Measurements from ENCODE around the gene LNX2. TPM values are rescaled to one million over a fixed set of nuclear protein-coding genes. Genes with fewer than 3 reads are reported as not detected.

The LNX2 gene
- total and polyA plus RNA-seq, 2 donors (not counting 1 experiment from before 2014, with no cell fraction given) = 2.9 to 10.9 TPM

DNA sequence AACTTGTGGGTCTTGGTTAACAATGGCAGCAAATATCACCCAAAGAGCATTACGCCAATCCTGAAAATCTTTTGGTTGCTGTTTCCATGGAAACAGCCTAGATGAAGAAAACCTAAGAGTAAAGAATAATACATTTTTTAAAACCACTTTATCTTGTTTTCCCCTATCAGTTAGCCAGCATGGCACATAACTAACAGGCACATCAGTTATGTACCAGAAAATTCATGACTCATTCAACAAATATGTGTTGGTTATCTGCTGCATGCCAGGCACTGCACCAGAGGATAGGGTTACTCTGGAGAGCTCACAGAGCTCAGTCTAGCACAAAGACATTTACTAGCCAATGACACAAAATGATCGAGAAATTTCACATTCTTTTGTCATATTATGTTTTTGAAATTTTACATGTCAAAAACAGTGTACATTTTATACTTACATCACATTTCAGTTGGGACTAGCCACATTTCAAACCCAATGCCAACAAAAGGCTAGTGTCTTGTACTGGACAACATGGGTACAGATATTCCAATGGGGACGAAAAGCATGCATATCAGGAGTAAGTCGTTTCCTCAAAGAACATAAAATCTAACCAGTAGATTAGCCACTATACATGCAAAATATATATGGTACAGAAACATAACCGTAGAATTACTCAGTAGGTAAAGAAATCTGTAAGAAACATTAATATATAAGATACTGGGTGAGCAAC lies 20.3 kb downstream of the LNX2 start:
- no peak for DNase-seq
- Histone ChIP-seq H2AFZ (ENCODE audit: insufficient read depth, low read depth, low read length, poor library complexity, severe bottlenecking) (no peak overlapping the region), H3K36me3 (replicated peaks in 1 of 2; ENCODE audit: control extremely low read depth in 1 of 2, control insufficient read depth in 1 of 2, extremely low read depth in 1 of 2, insufficient read depth in 2 of 2, low read length in 1 of 2) (no peaks in the 10 kb centered on the region), H3K4me3 (ENCODE audit: control extremely low read depth in 1 of 5, extremely low read depth in 1 of 5, insufficient read depth in 1 of 5, low read depth in 2 of 5, low read length in 4 of 5) (no peak overlapping the region), H3K27ac (ENCODE audit: low read length in 2 of 2) (no peak overlapping the region), H3K4me2 (replicated peaks; ENCODE audit: low read depth, low read length, poor library complexity, severe bottlenecking) (no peak overlapping the region), H3K9ac (ENCODE audit: low read length) (no peak overlapping the region), H3K79me2 (ENCODE audit: control insufficient read depth, insufficient read depth, low read length) (peaks cover 35% of the 10 kb centered on the region), H3K4me1 (ENCODE audit: control insufficient read depth in 2 of 2, insufficient read depth in 2 of 2, low read length in 2 of 2) (peaks cover 9% of the 10 kb centered on the region in 2 donors), H3K27me3 (replicated peaks in 1 of 4; ENCODE audit: control extremely low read depth in 1 of 4, control insufficient read depth in 3 of 4, insufficient read depth in 4 of 4, low read length in 3 of 4) (no peaks in the 10 kb centered on the region), H3K9me3 (ENCODE audit: control extremely low read depth in 1 of 3, control insufficient read depth in 2 of 3, insufficient read depth in 1 of 3, low read length in 2 of 3) (peaks cover 0 to 4% (median 0%) of the 10 kb centered on the region in 3 donors), H4K20me1 (ENCODE audit: control insufficient read depth, insufficient read depth, low read length, poor library complexity, severe bottlenecking) (no peaks in the 10 kb centered on the region)
- intact Hi-C loops (cut with micrococcal nuclease) = no loop called here
- ATAC-seq (ENCODE audit: low read depth) = no peak
- WGBS (ENCODE audit: insufficient coverage) = 100% methylated on average over 1 of the region's 5 CpGs
- no peak overlapping the region for H3K27ac Mint-ChIP-seq
- peaks cover 13% of the 10 kb centered on the region for H3K4me1 Mint-ChIP-seq
- TF ChIP-seq EZH2 (IDR thresholded peaks at IDR 0.05; ENCODE audit: borderline replicate concordance, insufficient read depth, low read depth, low read length, poor library complexity, severe bottlenecking) = no peak
- TF ChIP-seq, protein P1, sequence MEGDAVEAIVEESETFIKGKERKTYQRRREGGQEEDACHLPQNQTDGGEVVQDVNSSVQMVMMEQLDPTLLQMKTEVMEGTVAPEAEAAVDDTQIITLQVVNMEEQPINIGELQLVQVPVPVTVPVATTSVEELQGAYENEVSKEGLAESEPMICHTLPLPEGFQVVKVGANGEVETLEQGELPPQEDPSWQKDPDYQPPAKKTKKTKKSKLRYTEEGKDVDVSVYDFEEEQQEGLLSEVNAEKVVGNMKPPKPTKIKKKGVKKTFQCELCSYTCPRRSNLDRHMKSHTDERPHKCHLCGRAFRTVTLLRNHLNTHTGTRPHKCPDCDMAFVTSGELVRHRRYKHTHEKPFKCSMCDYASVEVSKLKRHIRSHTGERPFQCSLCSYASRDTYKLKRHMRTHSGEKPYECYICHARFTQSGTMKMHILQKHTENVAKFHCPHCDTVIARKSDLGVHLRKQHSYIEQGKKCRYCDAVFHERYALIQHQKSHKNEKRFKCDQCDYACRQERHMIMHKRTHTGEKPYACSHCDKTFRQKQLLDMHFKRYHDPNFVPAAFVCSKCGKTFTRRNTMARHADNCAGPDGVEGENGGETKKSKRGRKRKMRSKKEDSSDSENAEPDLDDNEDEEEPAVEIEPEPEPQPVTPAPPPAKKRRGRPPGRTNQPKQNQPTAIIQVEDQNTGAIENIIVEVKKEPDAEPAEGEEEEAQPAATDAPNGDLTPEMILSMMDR (IDR thresholded peaks at IDR 0.05) = no peak
- no peaks in the 10 kb centered on the region for H3K27me3 Mint-ChIP-seq
- no peak overlapping the region for H3K4me3 Mint-ChIP-seq
- CTCF ChIA-PET = interaction anchor here (1.0 to 1.2 kb wide), 2 partner anchors 19 to 67 kb away, joined by 3 to 4 read pairs; no protein-coding TSS in a partner anchor
- POLR2A ChIA-PET = no interaction called here
- H3K9me3 Mint-ChIP-seq (ENCODE audit: insufficient read depth) = no peaks in the 10 kb centered on the region

DNA sequence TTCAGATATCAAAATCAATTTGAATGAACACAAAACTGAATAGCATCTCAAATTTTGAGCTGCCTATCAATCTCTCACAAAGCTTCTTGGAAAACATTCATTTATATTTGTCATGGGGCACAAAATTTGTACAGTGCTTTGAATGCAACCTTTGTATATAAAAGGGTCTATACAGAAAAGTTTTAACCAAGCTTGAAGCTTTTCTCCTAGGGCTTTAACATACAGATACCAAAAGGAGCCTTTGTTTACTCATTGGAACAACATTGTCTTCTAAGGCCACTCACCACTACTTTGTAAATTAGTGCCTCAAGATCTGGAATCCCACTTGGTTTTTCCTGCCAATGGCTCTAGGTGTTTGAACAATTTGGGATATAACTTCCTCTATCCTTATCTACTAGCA lies 21.2 kb downstream of the LNX2 start:
- no peak for TF ChIP-seq EZH2 (IDR thresholded peaks at IDR 0.05; ENCODE audit: borderline replicate concordance, insufficient read depth, low read depth, low read length, poor library complexity, severe bottlenecking)
- Histone ChIP-seq H3K27ac (ENCODE audit: low read length in 2 of 2) (no peak overlapping the region), H3K79me2 (ENCODE audit: control insufficient read depth, insufficient read depth, low read length) (peaks cover 34% of the 10 kb centered on the region), H3K9me3 (ENCODE audit: control extremely low read depth in 1 of 3, control insufficient read depth in 2 of 3, insufficient read depth in 1 of 3, low read length in 2 of 3) (peaks cover 0 to 3% (median 0%) of the 10 kb centered on the region in 3 donors), H3K27me3 (replicated peaks in 1 of 4; ENCODE audit: control extremely low read depth in 1 of 4, control insufficient read depth in 3 of 4, insufficient read depth in 4 of 4, low read length in 3 of 4) (no peaks in the 10 kb centered on the region), H4K20me1 (ENCODE audit: control insufficient read depth, insufficient read depth, low read length, poor library complexity, severe bottlenecking) (no peaks in the 10 kb centered on the region), H3K4me2 (replicated peaks; ENCODE audit: low read depth, low read length, poor library complexity, severe bottlenecking) (no peak overlapping the region), H3K9ac (ENCODE audit: low read length) (no peak overlapping the region), H3K4me3 (ENCODE audit: control extremely low read depth in 1 of 5, extremely low read depth in 1 of 5, insufficient read depth in 1 of 5, low read depth in 2 of 5, low read length in 4 of 5) (no peak overlapping the region), H2AFZ (ENCODE audit: insufficient read depth, low read depth, low read length, poor library complexity, severe bottlenecking) (no peak overlapping the region), H3K4me1 (ENCODE audit: control insufficient read depth in 2 of 2, insufficient read depth in 2 of 2, low read length in 2 of 2) (peaks cover 18% of the 10 kb centered on the region in 2 donors), H3K36me3 (replicated peaks in 1 of 2; ENCODE audit: control extremely low read depth in 1 of 2, control insufficient read depth in 1 of 2, extremely low read depth in 1 of 2, insufficient read depth in 2 of 2, low read length in 1 of 2) (no peaks in the 10 kb centered on the region)
- peaks cover 11% of the 10 kb centered on the region for H3K4me1 Mint-ChIP-seq
- no peak overlapping the region for H3K4me3 Mint-ChIP-seq
- H3K27me3 Mint-ChIP-seq = no peaks in the 10 kb centered on the region
- DNase-seq = no peak
- POLR2A ChIA-PET = no interaction called here
- H3K9me3 Mint-ChIP-seq (ENCODE audit: insufficient read depth) = no peaks in the 10 kb centered on the region
- intact Hi-C loops (cut with micrococcal nuclease) = no loop called here
- no peak overlapping the region for H3K27ac Mint-ChIP-seq
- CTCF ChIA-PET = interaction anchor here (1.2 kb wide), 1 partner anchor 66 kb away, joined by 4 read pairs; no protein-coding TSS in a partner anchor
- ATAC-seq (ENCODE audit: low read depth) = no peak
